D721Med (cell line): Measurements from ENCODE around the gene HIVEP3.

Experiments
- DNase-seq: peaks from one replicate; pipeline ENCODE4 v3.0.0; 2011; ENCODE audit warnings: low spot score; ENCODE audit not compliant: insufficient read length
- FAIRE-seq: peaks from 2 replicates; lab custom pipeline; 2011; peaks lifted over from hg19 to GRCh38; lab: Jason Lieb, UNC
- TF ChIP-seq, protein P1 (sequence below): IDR thresholded peaks from 2 replicates; pipeline ENCODE4 v1.5.1; 2012; ENCODE audit warnings: mild to moderate bottlenecking, control low read depth; ENCODE audit not compliant: insufficient read depth; ENCODE audit errors: missing control alignments

The HIVEP3 gene

DNA sequence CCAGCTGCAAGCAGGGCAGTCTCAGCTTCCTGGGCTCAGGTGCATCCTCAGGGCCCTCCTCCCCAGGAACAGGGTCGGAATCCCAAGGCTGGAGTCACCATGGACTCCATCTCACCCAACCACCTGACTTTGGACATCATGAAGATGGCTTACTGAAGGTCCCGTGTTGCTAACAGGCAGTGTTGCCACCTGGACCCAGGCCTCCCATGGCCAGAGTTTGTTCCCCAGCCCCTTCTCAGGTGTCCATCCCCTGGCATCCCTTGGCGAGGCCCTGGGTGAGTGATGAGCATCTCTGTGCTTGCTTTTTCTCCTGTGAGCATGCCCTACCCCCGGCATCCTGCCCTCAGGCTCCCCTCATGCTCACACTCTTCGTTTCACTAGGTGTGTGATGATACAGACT lies 332.5 kb downstream of the HIVEP3 start:
- DNase-seq, result no peak
- TF ChIP-seq, protein P1, sequence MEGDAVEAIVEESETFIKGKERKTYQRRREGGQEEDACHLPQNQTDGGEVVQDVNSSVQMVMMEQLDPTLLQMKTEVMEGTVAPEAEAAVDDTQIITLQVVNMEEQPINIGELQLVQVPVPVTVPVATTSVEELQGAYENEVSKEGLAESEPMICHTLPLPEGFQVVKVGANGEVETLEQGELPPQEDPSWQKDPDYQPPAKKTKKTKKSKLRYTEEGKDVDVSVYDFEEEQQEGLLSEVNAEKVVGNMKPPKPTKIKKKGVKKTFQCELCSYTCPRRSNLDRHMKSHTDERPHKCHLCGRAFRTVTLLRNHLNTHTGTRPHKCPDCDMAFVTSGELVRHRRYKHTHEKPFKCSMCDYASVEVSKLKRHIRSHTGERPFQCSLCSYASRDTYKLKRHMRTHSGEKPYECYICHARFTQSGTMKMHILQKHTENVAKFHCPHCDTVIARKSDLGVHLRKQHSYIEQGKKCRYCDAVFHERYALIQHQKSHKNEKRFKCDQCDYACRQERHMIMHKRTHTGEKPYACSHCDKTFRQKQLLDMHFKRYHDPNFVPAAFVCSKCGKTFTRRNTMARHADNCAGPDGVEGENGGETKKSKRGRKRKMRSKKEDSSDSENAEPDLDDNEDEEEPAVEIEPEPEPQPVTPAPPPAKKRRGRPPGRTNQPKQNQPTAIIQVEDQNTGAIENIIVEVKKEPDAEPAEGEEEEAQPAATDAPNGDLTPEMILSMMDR, result no peak
- FAIRE-seq, result no peak

DNA sequence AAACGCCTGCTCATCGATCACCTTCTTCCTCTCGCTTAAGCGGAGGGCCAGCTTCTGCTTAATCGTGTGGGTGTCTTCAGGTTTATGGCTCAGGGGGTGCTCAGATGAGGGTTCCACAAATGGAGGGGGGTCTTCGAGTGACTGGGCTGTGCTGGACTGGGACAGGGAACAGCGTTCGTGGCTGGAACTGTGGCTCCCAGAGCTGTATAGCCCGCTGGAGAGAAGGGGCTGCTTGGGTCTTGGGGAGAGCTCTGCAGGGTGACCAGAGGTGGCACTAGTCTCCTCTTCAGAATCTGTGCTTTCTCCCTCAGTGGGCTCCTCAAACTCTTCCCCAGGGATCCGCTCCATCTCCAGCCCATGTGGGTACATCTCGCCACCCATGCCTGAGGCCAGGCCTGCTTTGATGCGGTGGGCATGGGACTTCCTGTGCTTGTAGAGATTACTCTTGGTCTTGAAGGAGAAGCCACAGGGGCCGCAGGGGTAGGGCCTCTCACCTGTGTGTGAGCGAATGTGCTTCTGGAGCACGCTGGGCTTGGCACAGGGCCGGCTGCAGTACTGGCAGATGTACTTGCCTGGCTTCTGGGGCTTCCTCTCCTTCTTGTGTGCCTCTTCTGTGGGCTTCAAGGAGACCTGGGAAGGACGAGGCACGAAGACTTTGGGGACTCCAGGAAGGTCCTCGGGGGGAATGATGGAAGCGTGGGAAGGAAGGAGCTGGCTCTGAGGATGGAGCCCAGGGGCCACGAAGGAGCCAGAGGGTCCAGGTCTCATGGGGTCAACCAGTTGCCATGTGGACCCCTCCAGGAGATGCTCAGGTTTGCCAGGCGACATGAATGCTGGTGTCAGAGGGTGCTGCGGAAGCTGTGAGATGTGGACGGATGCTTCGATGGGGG lies 334.8 kb downstream of the HIVEP3 start:
- TF ChIP-seq, protein P1, result no peak
- DNase-seq (no peak), FAIRE-seq (no peak)

GRCh38 chr1:41582851-41583657 lies 335.7 kb downstream of the HIVEP3 start:
- FAIRE-seq, result no peak
- DNase-seq, result no peak
- TF ChIP-seq, protein P1, result no peak

DNA sequence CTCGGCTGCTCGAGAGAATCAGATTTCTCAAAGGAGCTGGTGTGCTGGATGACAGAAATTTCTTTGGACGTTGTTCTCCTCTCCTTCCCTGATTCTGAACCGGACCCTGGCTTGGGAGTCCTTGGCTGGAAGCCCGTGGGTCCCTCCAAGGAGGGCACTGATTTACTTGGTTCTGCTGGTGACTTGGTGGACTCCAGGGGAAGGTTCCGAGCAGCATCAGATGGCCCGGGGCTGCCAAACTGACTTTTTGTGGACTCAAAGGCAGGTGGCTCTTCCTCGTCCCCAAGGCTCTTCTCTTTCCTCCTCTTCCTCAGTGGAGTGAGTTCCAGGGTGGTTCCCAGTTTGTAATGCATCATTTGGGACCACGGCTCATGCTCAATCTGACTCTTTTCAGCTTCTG lies 336.4 kb downstream of the HIVEP3 start:
- DNase-seq, result no peak
- FAIRE-seq, result no peak
- TF ChIP-seq, protein P1, result no peak

- TF ChIP-seq, protein P1, result no peak
- no peak for DNase-seq
- no peak for FAIRE-seq
Observed at GRCh38 chr1:41582004-41582325, 336.8 kb downstream of the HIVEP3 start.

DNA sequence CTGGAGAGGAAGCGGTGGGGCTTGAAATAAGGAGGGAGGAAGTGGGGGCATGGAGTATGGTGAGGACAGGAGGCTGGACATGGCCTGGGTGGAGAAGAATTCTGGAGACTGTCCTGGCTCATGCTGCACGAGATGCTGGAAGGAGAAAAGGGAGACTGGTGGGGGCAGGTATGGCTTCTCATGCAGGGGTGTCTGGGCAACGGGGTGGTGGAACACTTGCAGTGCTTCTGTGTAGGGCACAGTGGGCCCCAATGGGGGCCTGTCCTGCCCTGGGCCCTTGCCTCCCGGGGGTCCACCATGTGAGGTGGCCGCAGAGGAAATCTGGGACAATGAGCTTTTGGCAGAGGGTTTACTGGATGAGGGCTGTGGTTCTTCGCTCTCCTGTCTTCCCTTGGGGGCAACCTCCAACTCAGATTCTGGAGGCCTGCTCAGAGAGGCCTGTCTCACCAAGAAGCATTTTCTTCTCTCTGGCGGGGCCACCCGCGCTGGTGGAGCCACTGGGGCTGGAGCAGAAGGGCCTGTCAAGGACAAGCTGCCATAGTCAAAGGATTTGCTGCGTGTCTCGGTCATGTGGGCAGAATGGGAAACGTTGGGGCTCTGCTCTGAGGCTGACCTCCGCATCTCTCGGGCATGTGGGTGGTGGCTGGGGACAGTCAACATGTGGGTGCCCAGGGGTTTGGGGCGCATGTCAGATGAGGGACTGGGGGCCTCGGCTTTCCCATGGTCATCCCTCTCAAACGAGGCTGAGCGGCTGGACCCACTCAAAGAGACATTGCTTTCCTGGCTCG lies 337.3 kb downstream of the HIVEP3 start:
- TF ChIP-seq, protein P1, result no peak
- DNase-seq, result no peak
- FAIRE-seq, result no peak
